ENCODE measurements around the gene TRPV2. TPM values are rescaled to one million over a fixed set of nuclear protein-coding genes. Genes with fewer than 3 reads are reported as not detected.

TRPV2 gene
- total RNA-seq (1 to 10 TPM; 5.6 to 9.3 TPM), polyA plus RNA-seq (1 to 10 TPM; 2.9 to 3.5 TPM)

- WGBS, result 35% methylated on average over 21 of the region's 21 CpGs
- H3K27me3 ChIP-seq (ENCODE audit: control insufficient read depth in 4 of 4, insufficient read depth in 4 of 4, low read length in 3 of 4), result no peaks in the 10 kb centered on the region
- DNase-seq (ENCODE audit: low spot score), result peak; percentile 55
Measured at GRCh38 chr17:16415031-16415924, at the start of gene TRPV2. Gene TRPV2, plus strand, starts transcription at chr17:16415571. Its CDS starts 2,098 bp downstream, at chr17:16417669.

GRCh38 chr17:16371742-16372141 lies 43.6 kb upstream of the TRPV2 start:
- H3K36me3 ChIP-seq (ENCODE audit: control insufficient read depth in 4 of 4, insufficient read depth in 3 of 4, low read depth in 1 of 4, low read length in 3 of 4), result no peaks in the 10 kb centered on the region
- no peaks in the 10 kb centered on the region for H3K27me3 ChIP-seq (ENCODE audit: control insufficient read depth in 4 of 4, insufficient read depth in 4 of 4, low read length in 3 of 4)
- no peak overlapping the region for H3K4me3 ChIP-seq (ENCODE audit: low read depth in 1 of 3, low read length in 3 of 3)
- H3K9ac ChIP-seq (ENCODE audit: low read depth in 1 of 2, low read length in 2 of 2), result no peak overlapping the region
- DNase-seq (ENCODE audit: low spot score), result no peak
- no peaks in the 10 kb centered on the region for H3K9me3 ChIP-seq (ENCODE audit: control insufficient read depth in 4 of 4, low read length in 3 of 4)
- no peaks in the 10 kb centered on the region for H3K4me1 ChIP-seq (ENCODE audit: control insufficient read depth in 4 of 4, insufficient read depth in 4 of 4, low read length in 3 of 4)
- no peak overlapping the region for H3K27ac ChIP-seq (ENCODE audit: low read depth in 1 of 2, low read length in 2 of 2)
- WGBS, result 64% methylated on average over 5 of the region's 5 CpGs
- TF ChIP-seq RXRA (IDR thresholded peaks at IDR 0.05) (no peak), FOXA1 (IDR thresholded peaks at IDR 0.05) (no peak), CTCF (IDR thresholded peaks at IDR 0.05; ENCODE audit: low read depth, low read length, missing input control) (no peak), REST (IDR thresholded peaks at IDR 0.05) (no peak), JUND (IDR thresholded peaks at IDR 0.05) (no peak), HNF4G (IDR thresholded peaks at IDR 0.05) (no peak), TAF1 (conservative IDR thresholded peaks at IDR 0.05) (no peak), GABPA (IDR thresholded peaks at IDR 0.05 in 1 of 2, conservative IDR thresholded peaks at IDR 0.05 in 1 of 2) (no peak), SP1 (IDR thresholded peaks at IDR 0.05) (no peak), MAX (IDR thresholded peaks at IDR 0.05) (no peak), FOXA2 (IDR thresholded peaks at IDR 0.05) (no peak), HNF4A (conservative IDR thresholded peaks at IDR 0.05) (no peak), ATF3 (IDR thresholded peaks at IDR 0.05) (no peak), RAD21 (IDR thresholded peaks at IDR 0.05) (no peak)

More at GRCh38 chr17:16415031-16415924, at the start of gene TRPV2:
- H3K36me3 ChIP-seq (ENCODE audit: control insufficient read depth in 4 of 4, insufficient read depth in 3 of 4, low read depth in 1 of 4, low read length in 3 of 4), result no peaks in the 10 kb centered on the region
- H3K27ac ChIP-seq (ENCODE audit: low read depth in 1 of 2, low read length in 2 of 2), result peak within 1 kb of the TSS; percentile 70 to 85
- peak within 1 kb of the TSS; percentile 11 to 46 (median 43) for H3K4me3 ChIP-seq (ENCODE audit: low read depth in 1 of 3, low read length in 3 of 3)
- no peaks in the 10 kb centered on the region for H3K9me3 ChIP-seq (ENCODE audit: control insufficient read depth in 4 of 4, low read length in 3 of 4)
- peak within 1 kb of the TSS in 1 of 2 donors; percentile 27 for H3K9ac ChIP-seq (ENCODE audit: low read depth in 1 of 2, low read length in 2 of 2)
- H3K4me1 ChIP-seq (ENCODE audit: control insufficient read depth in 4 of 4, insufficient read depth in 4 of 4, low read length in 3 of 4), result no peaks in the 10 kb centered on the region
- TF ChIP-seq ZBTB33 (IDR thresholded peaks at IDR 0.05), result no peak
- no peak for TF ChIP-seq NR2F2 (IDR thresholded peaks at IDR 0.05)
- TF ChIP-seq RAD21 (IDR thresholded peaks at IDR 0.05), result peak; percentile 77 to 87
- TF ChIP-seq CTCF (IDR thresholded peaks at IDR 0.05; ENCODE audit: low read depth, low read length, missing input control), result peak; percentile 61
